SK-N-MC (cell line): ENCODE results near the gene WBP1L.
"Not testable (repeated sequence)": the region's sequence is repeated elsewhere in the genome, so short reads cannot be mapped to it uniquely, and the experiment has no call there.

Source experiments
- DNase-seq: peaks from one replicate; pipeline ENCODE4 v3.0.0-alpha.2; 2011; ENCODE audit warnings: low read depth, low spot score
- H3K27ac ChIP-seq: fragments of 200-600 bp; sonication (generic); 2 replicates; pipeline ENCODE4 v1.5.1; 2016; ENCODE audit warnings: mixed run types
- H3K36me3 ChIP-seq: fragments of 200-600 bp; sonication (generic); 2 replicates; pipeline ENCODE4 v1.6.1; 2017; ENCODE audit warnings: antibody characterized with exemption, low read length, mixed read lengths; ENCODE audit not compliant: insufficient read depth
- H3K4me3 ChIP-seq: fragments of 200-600 bp; sonication (generic); 2 replicates; pipeline ENCODE4 v1.5.1; 2016
- H3K9ac ChIP-seq: fragments of 200-600 bp; sonication (generic); 2 replicates; pipeline ENCODE4 v1.8.0; 2017; ENCODE audit warnings: mixed run types, mixed read lengths; ENCODE audit not compliant: insufficient read length
- H3K9me3 ChIP-seq: fragments of 200-600 bp; sonication (generic); 2 replicates; pipeline ENCODE4 v1.6.1; 2017; ENCODE audit warnings: low read depth, mild to moderate bottlenecking, antibody characterized with exemption, low read length, moderate library complexity, mixed read lengths
- EZH2 ChIP-seq: fragments of 200-600 bp; sonication (generic); IDR thresholded peaks from one replicate; pipeline ENCODE4 v1.6.1; 2017; ENCODE audit warnings: antibody characterized with exemption
- FOXP2 ChIP-seq: optimal IDR thresholded peaks from 2 replicates; pipeline ENCODE3; 2011; ENCODE audit warnings: mild to moderate bottlenecking, moderate library complexity; ENCODE audit not compliant: insufficient read depth; ENCODE audit errors: extremely low read length, control extremely low read depth
- POLR2AphosphoS5 ChIP-seq: IDR thresholded peaks from 2 replicates; pipeline ENCODE4 v1.6.1; 2012; ENCODE audit warnings: mild to moderate bottlenecking, low read depth, low read length, borderline replicate concordance

The WBP1L gene

GRCh38 chr10:102845352-102845902, 101.7 kb downstream of the WBP1L start:
- no peak overlapping the region for H3K4me3 ChIP-seq
- TF ChIP-seq POLR2AphosphoS5 (no peak), EZH2 (no peak), FOXP2 (no peak)
- no peaks in the 10 kb centered on the region for H3K36me3 ChIP-seq
- DNase-seq, result no peak
- H3K9me3 ChIP-seq, result no peaks in the 10 kb centered on the region
- H3K9ac ChIP-seq, result no peak overlapping the region
- no peak overlapping the region for H3K27ac ChIP-seq

GRCh38 chr10:102850025-102850518, 106.3 kb downstream of the WBP1L start:
- Histone ChIP-seq H3K36me3 (no peaks in the 10 kb centered on the region), H3K4me3 (no peak overlapping the region), H3K9me3 (no peaks in the 10 kb centered on the region), H3K9ac (no peak overlapping the region), H3K27ac (no peak overlapping the region)
- TF ChIP-seq FOXP2 (no peak), POLR2AphosphoS5 (no peak)
- no peak for DNase-seq

- DNase-seq, H3K36me3 ChIP-seq, H3K27ac ChIP-seq, H3K9ac ChIP-seq, H3K9me3 ChIP-seq, H3K4me3 ChIP-seq: not testable (repeated sequence)
Measured at GRCh38 chr10:102853237-102853636, 109.5 kb downstream of the WBP1L start.

GRCh38 chr10:102855731-102856436, 112.1 kb downstream of the WBP1L start:
- not testable (repeated sequence) for H3K9ac ChIP-seq, H3K4me3 ChIP-seq, H3K27ac ChIP-seq, H3K9me3 ChIP-seq, H3K36me3 ChIP-seq
- peak; percentile 20 for DNase-seq

- no peak for TF ChIP-seq FOXP2
- no peak for TF ChIP-seq EZH2
- Histone ChIP-seq H3K9ac (no peak overlapping the region), H3K27ac (no peak overlapping the region), H3K9me3 (no peaks in the 10 kb centered on the region), H3K36me3 (no peaks in the 10 kb centered on the region), H3K4me3 (no peak overlapping the region)
- no peak for DNase-seq
Measured at GRCh38 chr10:102856758-102857424, 113.1 kb downstream of the WBP1L start.

- DNase-seq, result no peak
- H3K4me3 ChIP-seq, result no peak overlapping the region
- no peaks in the 10 kb centered on the region for H3K9me3 ChIP-seq
- no peak overlapping the region for H3K9ac ChIP-seq
- no peak overlapping the region for H3K27ac ChIP-seq
- TF ChIP-seq EZH2 (no peak), FOXP2 (no peak), POLR2AphosphoS5 (no peak)
- H3K36me3 ChIP-seq, result no peaks in the 10 kb centered on the region
Measured at GRCh38 chr10:102859911-102860310, 116.2 kb downstream of the WBP1L start.

- no peak overlapping the region for H3K27ac ChIP-seq
- H3K4me3 ChIP-seq, result no peak overlapping the region
- H3K9me3 ChIP-seq, result no peaks in the 10 kb centered on the region
- H3K9ac ChIP-seq, result no peak overlapping the region
- no peak for DNase-seq
- no peak for TF ChIP-seq EZH2
- no peak for TF ChIP-seq POLR2AphosphoS5
- TF ChIP-seq FOXP2, result no peak
- no peaks in the 10 kb centered on the region for H3K36me3 ChIP-seq
Measured at GRCh38 chr10:102863660-102864059, 119.9 kb downstream of the WBP1L start.

GRCh38 chr10:102865620-102866019, 121.9 kb downstream of the WBP1L start:
- DNase-seq, result no peak
- H3K9me3 ChIP-seq, result no peaks in the 10 kb centered on the region
- no peak overlapping the region for H3K27ac ChIP-seq
- TF ChIP-seq EZH2 (no peak), POLR2AphosphoS5 (no peak), FOXP2 (no peak)
- H3K9ac ChIP-seq, result no peak overlapping the region
- H3K4me3 ChIP-seq, result no peak overlapping the region
- no peaks in the 10 kb centered on the region for H3K36me3 ChIP-seq
